Neural cell (in vitro differentiated cells): ENCODE results near the gene PTOV1.

Experiments
- CTCF ChIP-seq: fragments of 450-650 bp; IDR thresholded peaks from 2 replicates; pipeline ENCODE4 v1.5.1; 2014; ENCODE audit warnings: antibody characterized with exemption, mild to moderate bottlenecking, moderate library complexity; ENCODE audit not compliant: poor library complexity, severe bottlenecking
- EP300 ChIP-seq: fragments of 450-650 bp; conservative IDR thresholded peaks from 2 replicates; pipeline ENCODE4 v1.6.1; 2014; ENCODE audit warnings: antibody characterized with exemption, mild to moderate bottlenecking, moderate library complexity; ENCODE audit not compliant: poor library complexity, severe bottlenecking
- EZH2 ChIP-seq: fragments of 200-600, 300-800 bp; shearing (Covaris generic), sonication (generic); IDR thresholded peaks from 2 replicates; pipeline ENCODE4 v1.6.1; 2014; ENCODE audit warnings: antibody characterized with exemption, low read length, borderline replicate concordance, mild to moderate bottlenecking; ENCODE audit not compliant: insufficient read depth, poor library complexity, severe bottlenecking
- MXI1 ChIP-seq: fragments of 450-650 bp; conservative IDR thresholded peaks from 2 replicates; pipeline ENCODE4 v1.6.1; 2014; ENCODE audit warnings: antibody characterized with exemption, mild to moderate bottlenecking; ENCODE audit not compliant: poor library complexity, severe bottlenecking
- POLR2AphosphoS5 ChIP-seq: IDR thresholded peaks from 2 replicates; pipeline ENCODE4 v1.6.1; 2012
- RAD21 ChIP-seq: fragments of 450-650 bp; conservative IDR thresholded peaks from 2 replicates; pipeline ENCODE4 v1.6.1; 2014; ENCODE audit warnings: antibody characterized with exemption, mild to moderate bottlenecking, moderate library complexity
- REST ChIP-seq: IDR thresholded peaks from 2 replicates; pipeline ENCODE4 v1.6.1; 2012; ENCODE audit warnings: borderline replicate concordance
- SMC3 ChIP-seq: fragments of 450-650 bp; conservative IDR thresholded peaks from 2 replicates; pipeline ENCODE4 v1.6.1; 2014; ENCODE audit warnings: antibody characterized with exemption, mild to moderate bottlenecking, moderate library complexity; ENCODE audit not compliant: poor library complexity
- TAF1 ChIP-seq: IDR thresholded peaks from 2 replicates; pipeline ENCODE4 v1.6.1; 2012; ENCODE audit warnings: low read depth

GRCh38 chr19:49875177-49875576, 24.2 kb downstream of the PTOV1 start:
- TF ChIP-seq CTCF: no peak
- no peak for TF ChIP-seq POLR2AphosphoS5
- no peak for TF ChIP-seq TAF1
- TF ChIP-seq SMC3: no peak
- TF ChIP-seq EP300: no peak
- no peak for TF ChIP-seq EZH2
- TF ChIP-seq REST: no peak
- TF ChIP-seq RAD21: no peak
- no peak for TF ChIP-seq MXI1
